KMS-11 (cell line): ENCODE data around the gene NOTO.

ENCODE experiments used
- H2AFZ ChIP-seq: fragments of 200-600 bp; sonication (generic); 2 replicates; pipeline ENCODE4 v1.6.1; 2016; ENCODE audit warnings: antibody characterized with exemption, mixed run types, low read depth
- H3K27ac ChIP-seq: fragments of 200-600 bp; sonication (generic); 2 replicates; pipeline ENCODE4 v1.6.1; 2016; ENCODE audit warnings: mild to moderate bottlenecking, mixed run types
- H3K27me3 ChIP-seq: fragments of 200-600 bp; sonication (generic); 2 replicates; pipeline ENCODE4 v1.6.1; 2017; ENCODE audit warnings: mild to moderate bottlenecking, low read depth, mixed run types, moderate library complexity; ENCODE audit not compliant: insufficient read depth
- H3K36me3 ChIP-seq: fragments of 200-600 bp; sonication (generic); 2 replicates; pipeline ENCODE4 v1.6.1; 2017; ENCODE audit warnings: mild to moderate bottlenecking, mixed run types; ENCODE audit not compliant: insufficient read depth
- H3K4me1 ChIP-seq: fragments of 200-600 bp; sonication (generic); 2 replicates; pipeline ENCODE4 v1.6.1; 2016; ENCODE audit warnings: mild to moderate bottlenecking, low read depth, mixed run types; ENCODE audit not compliant: poor library complexity, severe bottlenecking
- H3K4me2 ChIP-seq: fragments of 200-600 bp; sonication (generic); 2 replicates; pipeline ENCODE4 v1.7.0; 2016; ENCODE audit warnings: mild to moderate bottlenecking, mixed run types
- H3K4me3 ChIP-seq: fragments of 200-600 bp; sonication (generic); IDR thresholded peaks from 2 replicates; pipeline ENCODE4 v1.6.1; 2017; ENCODE audit warnings: low read depth, low read length, mixed read lengths; ENCODE audit not compliant: insufficient read depth
- H3K79me2 ChIP-seq: fragments of 200-600 bp; sonication (generic); 2 replicates; pipeline ENCODE4 v1.6.1; 2016; ENCODE audit warnings: low read depth, mixed run types; ENCODE audit not compliant: insufficient read depth
- H3K9ac ChIP-seq: fragments of 200-600 bp; sonication (generic); 2 replicates; pipeline ENCODE4 v1.6.1; 2016; ENCODE audit warnings: mild to moderate bottlenecking, mixed run types
- H4K20me1 ChIP-seq: fragments of 200-600 bp; sonication (generic); 2 replicates; pipeline ENCODE4 v1.6.1; 2016; ENCODE audit warnings: mild to moderate bottlenecking, mixed run types; ENCODE audit not compliant: insufficient read depth
- CTCF ChIP-seq: fragments of 200-600 bp; sonication (generic); conservative IDR thresholded peaks from 2 replicates; pipeline ENCODE4 v1.6.1; 2017; ENCODE audit warnings: low read depth, mild to moderate bottlenecking, antibody characterized with exemption, low read length, moderate library complexity, mixed read lengths

The NOTO gene

DNA sequence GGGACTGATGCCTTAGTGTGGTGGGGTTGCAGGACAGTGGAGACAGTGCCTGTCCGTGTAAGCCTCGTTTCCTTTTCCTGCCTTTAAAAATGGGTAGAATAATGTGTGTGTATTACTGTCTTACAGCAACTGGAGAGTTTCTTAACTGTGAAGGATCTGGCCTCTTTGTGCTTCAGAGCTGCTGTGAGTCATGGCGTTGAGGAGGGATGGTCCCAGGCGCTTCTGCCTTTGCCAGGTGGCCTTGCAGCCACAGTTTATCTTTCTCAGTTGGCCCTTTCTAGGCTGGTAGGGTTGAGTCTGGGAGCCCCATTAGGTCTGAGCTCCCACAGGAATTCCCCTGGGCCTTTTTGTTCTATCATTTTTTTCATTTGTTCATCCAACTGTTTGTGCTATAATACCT, 21.4 kb downstream of the NOTO start:
- H3K4me3 ChIP-seq: no peak overlapping the region
- H3K4me1 ChIP-seq: no peaks in the 10 kb centered on the region
- no peak for TF ChIP-seq CTCF
- H3K9ac ChIP-seq: no peak overlapping the region
- no peak overlapping the region for H3K4me2 ChIP-seq
- no peaks in the 10 kb centered on the region for H3K79me2 ChIP-seq
- no peak overlapping the region for H3K27ac ChIP-seq
- no peaks in the 10 kb centered on the region for H3K36me3 ChIP-seq
- H4K20me1 ChIP-seq: no peaks in the 10 kb centered on the region
- H2AFZ ChIP-seq: no peak overlapping the region
- no peaks in the 10 kb centered on the region for H3K27me3 ChIP-seq

GRCh38 chr2:73225513-73226360, 23.4 kb downstream of the NOTO start:
- no peaks in the 10 kb centered on the region for H3K36me3 ChIP-seq
- H3K4me2 ChIP-seq: no peak overlapping the region
- no peak overlapping the region for H3K4me3 ChIP-seq
- H2AFZ ChIP-seq: no peak overlapping the region
- no peak overlapping the region for H3K9ac ChIP-seq
- no peak for TF ChIP-seq CTCF
- no peaks in the 10 kb centered on the region for H4K20me1 ChIP-seq
- H3K27me3 ChIP-seq: no peaks in the 10 kb centered on the region
- no peaks in the 10 kb centered on the region for H3K79me2 ChIP-seq
- H3K4me1 ChIP-seq: no peaks in the 10 kb centered on the region
- H3K27ac ChIP-seq: no peak overlapping the region

- Histone ChIP-seq H3K27ac (no peak overlapping the region), H3K4me2 (no peak overlapping the region), H3K4me3 (no peak overlapping the region), H3K36me3 (no peaks in the 10 kb centered on the region), H4K20me1 (no peaks in the 10 kb centered on the region), H3K4me1 (no peaks in the 10 kb centered on the region), H3K9ac (no peak overlapping the region), H3K79me2 (no peaks in the 10 kb centered on the region), H3K27me3 (no peaks in the 10 kb centered on the region), H2AFZ (no peak overlapping the region)
- no peak for TF ChIP-seq CTCF
These were observed 24.7 kb downstream of the NOTO start for GRCh38 chr2:73227086-73227485.

- no peak for TF ChIP-seq CTCF
- H3K79me2 ChIP-seq: no peaks in the 10 kb centered on the region
- H2AFZ ChIP-seq: no peak overlapping the region
- no peak overlapping the region for H3K27ac ChIP-seq
- no peaks in the 10 kb centered on the region for H3K36me3 ChIP-seq
- no peaks in the 10 kb centered on the region for H3K27me3 ChIP-seq
- H4K20me1 ChIP-seq: no peaks in the 10 kb centered on the region
- H3K4me3 ChIP-seq: no peak overlapping the region
- H3K4me1 ChIP-seq: no peaks in the 10 kb centered on the region
- H3K4me2 ChIP-seq: no peak overlapping the region
- H3K9ac ChIP-seq: no peak overlapping the region
These were observed 26.3 kb downstream of the NOTO start for GRCh38 chr2:73228631-73229030.
